ENCODE results near the gene MORN4.
"Not testable (repeated sequence)": the region's sequence is repeated elsewhere in the genome, so short reads cannot be mapped to it uniquely, and the experiment has no call there.

The MORN4 gene

GRCh38 chr10:97640868-97641811 lies 7.8 kb upstream of the MORN4 start:
- no peak for DNase-seq

- peak; percentile 95 for DNase-seq
These were observed 7.0 kb upstream of the MORN4 start, which contains the start of gene PI4K2A for GRCh38 chr10:97640174-97640867. PI4K2A (plus strand) TSS chr10:97640671; CDS start chr10:97640743, 72 bp downstream.

- not testable (repeated sequence) for DNase-seq
These were observed 5.8 kb upstream of the MORN4 start for GRCh38 chr10:97639090-97639489.

GRCh38 chr10:97635577-97635976 lies 2.3 kb upstream of the MORN4 start:
- DNase-seq = no peak

GRCh38 chr10:97633921-97634320 lies 621 bp upstream of the MORN4 start:
- no peak for DNase-seq

- no peak for DNase-seq
These were observed 2.2 kb downstream of the MORN4 start for GRCh38 chr10:97631098-97631497.

GRCh38 chr10:97629289-97629688 lies 4.0 kb downstream of the MORN4 start:
- DNase-seq = no peak

GRCh38 chr10:97628228-97628627 lies 5.1 kb downstream of the MORN4 start:
- no peak for DNase-seq

GRCh38 chr10:97627731-97628130 lies 5.6 kb downstream of the MORN4 start:
- no peak for DNase-seq

- DNase-seq = no peak
These were observed 10.0 kb downstream of the MORN4 start for GRCh38 chr10:97623277-97623676.

GRCh38 chr10:97618733-97619132 lies 14.6 kb downstream of the MORN4 start:
- DNase-seq = no peak

GRCh38 chr10:97618285-97618684 lies 15.0 kb downstream of the MORN4 start:
- no peak for DNase-seq

GRCh38 chr10:97612386-97612785 lies 20.9 kb downstream of the MORN4 start:
- no peak for DNase-seq

GRCh38 chr10:97611473-97611872 lies 21.8 kb downstream of the MORN4 start:
- no peak for DNase-seq

- no peak for DNase-seq
These were observed 24.2 kb downstream of the MORN4 start for GRCh38 chr10:97608991-97609561.

GRCh38 chr10:97607095-97607636 lies 26.1 kb downstream of the MORN4 start:
- DNase-seq = no peak

GRCh38 chr10:97601268-97602215 lies 31.8 kb downstream of the MORN4 start:
- DNase-seq = no peak

- no peak for DNase-seq
These were observed 32.7 kb downstream of the MORN4 start for GRCh38 chr10:97600616-97601015.

- DNase-seq = no peak
These were observed 34.1 kb downstream of the MORN4 start for GRCh38 chr10:97599272-97599619.

- no peak for DNase-seq
These were observed 34.7 kb downstream of the MORN4 start for GRCh38 chr10:97598407-97599271.

GRCh38 chr10:97597778-97598177 lies 35.5 kb downstream of the MORN4 start:
- no peak for DNase-seq

All from NCI-H1092 (cell line).